Measurements from ENCODE around the gene ELF5.

DNA sequence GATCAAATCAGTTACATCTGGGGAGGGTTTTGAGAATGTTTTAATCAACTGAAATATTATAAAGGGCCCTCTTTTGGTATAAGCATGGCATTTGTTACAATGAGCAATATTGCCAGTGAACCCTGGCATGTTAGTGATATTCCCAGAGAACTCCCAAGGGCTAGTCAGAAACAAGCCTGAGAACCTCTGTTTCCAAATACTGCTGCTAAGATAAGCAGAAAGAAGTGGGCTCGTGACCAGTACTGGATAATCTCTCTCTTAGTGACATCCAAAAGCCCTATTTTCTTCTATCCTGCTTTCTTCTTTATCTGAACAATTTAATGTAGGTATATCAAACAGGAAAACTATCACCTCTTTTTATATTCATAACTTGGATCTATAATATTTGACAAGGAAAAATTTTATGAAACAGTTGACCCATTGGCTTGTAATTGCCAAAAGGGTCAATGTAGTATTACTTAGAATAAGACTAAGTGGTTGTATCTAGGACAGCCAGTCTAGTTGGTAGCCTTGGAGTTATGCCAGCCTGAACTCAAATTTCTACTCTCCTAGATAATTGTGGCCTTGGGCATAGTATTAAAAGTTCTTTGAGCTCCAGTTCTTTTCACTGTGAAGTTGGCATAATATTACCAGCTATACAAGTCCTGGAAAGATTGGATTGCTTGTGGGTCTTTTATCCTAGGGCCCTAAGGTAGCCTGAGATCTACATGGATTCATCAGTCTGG is 59.1 kb downstream of the ELF5 start:
- TF ChIP-seq EZH2 (IDR thresholded peaks at IDR 0.05; ENCODE audit: low read length, missing control alignments): no peak
- TF ChIP-seq, protein P1, sequence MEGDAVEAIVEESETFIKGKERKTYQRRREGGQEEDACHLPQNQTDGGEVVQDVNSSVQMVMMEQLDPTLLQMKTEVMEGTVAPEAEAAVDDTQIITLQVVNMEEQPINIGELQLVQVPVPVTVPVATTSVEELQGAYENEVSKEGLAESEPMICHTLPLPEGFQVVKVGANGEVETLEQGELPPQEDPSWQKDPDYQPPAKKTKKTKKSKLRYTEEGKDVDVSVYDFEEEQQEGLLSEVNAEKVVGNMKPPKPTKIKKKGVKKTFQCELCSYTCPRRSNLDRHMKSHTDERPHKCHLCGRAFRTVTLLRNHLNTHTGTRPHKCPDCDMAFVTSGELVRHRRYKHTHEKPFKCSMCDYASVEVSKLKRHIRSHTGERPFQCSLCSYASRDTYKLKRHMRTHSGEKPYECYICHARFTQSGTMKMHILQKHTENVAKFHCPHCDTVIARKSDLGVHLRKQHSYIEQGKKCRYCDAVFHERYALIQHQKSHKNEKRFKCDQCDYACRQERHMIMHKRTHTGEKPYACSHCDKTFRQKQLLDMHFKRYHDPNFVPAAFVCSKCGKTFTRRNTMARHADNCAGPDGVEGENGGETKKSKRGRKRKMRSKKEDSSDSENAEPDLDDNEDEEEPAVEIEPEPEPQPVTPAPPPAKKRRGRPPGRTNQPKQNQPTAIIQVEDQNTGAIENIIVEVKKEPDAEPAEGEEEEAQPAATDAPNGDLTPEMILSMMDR (conservative IDR thresholded peaks at IDR 0.05 in 1 of 2, IDR thresholded peaks at IDR 0.05 in 1 of 2; ENCODE audit: low read depth in 1 of 2, low read length in 2 of 2): no peak
